ENCODE results near the gene TLR6.
"Not testable (repeated sequence)": the region's sequence is repeated elsewhere in the genome, so short reads cannot be mapped to it uniquely, and the experiment has no call there.

TLR6 gene

GRCh38 chr4:38820329-38821061 is 36.1 kb downstream of the TLR6 start:
- DNase-seq (ENCODE audit: low spot score): no peak

- no peak for DNase-seq (ENCODE audit: low spot score)
Measured at GRCh38 chr4:38819569-38819968, 37.0 kb downstream of the TLR6 start.

GRCh38 chr4:38818441-38818976 is 38.1 kb downstream of the TLR6 start:
- no peak for DNase-seq (ENCODE audit: low spot score)

DNA sequence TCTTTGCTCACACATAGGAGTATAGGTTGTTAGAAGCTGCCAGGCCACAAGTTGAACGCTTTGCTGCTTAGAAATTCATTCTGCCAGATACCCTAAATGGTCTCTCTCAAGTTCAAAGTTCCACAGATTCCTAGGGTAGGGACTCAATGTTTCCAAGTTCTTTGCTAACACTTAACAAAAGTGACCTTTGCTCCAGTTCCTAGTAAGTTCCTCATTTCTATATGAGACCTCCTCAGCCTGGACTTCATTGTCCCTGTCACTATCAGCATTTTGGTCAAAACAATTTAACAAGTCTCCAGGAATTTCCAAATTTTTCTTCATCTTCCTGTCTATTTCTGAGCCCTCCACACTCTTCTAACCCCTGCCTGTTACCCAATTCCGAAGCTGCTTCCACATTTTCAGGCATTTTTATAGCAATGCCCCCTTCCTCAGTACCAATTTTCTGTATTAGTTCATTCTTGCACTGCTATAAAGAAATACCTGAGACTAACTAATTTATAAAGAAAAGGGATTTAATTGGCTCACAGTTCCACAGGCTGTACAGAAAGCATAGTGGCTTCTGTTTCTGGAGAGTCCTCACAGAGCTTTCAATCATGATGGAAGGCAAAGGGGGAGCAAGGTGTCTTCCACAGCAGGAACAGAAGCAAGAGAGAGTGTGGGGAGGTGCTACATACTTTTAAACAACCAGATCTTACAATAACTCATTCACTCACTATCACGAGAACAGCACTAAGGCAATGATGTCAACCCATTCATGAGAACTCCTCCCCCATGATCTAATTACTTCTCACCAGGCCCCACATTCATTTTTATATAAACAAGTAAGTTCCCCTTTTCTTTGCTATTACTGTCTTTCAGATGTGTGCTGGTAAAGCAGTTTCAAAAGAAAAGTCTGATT is 40.5 kb downstream of the TLR6 start:
- DNase-seq (ENCODE audit: low spot score): peak; percentile 69

- DNase-seq (ENCODE audit: low spot score): no peak
Measured at GRCh38 chr4:38814386-38814785, 42.2 kb downstream of the TLR6 start.

GRCh38 chr4:38811297-38811696 is 45.3 kb downstream of the TLR6 start:
- no peak for DNase-seq (ENCODE audit: low spot score)

DNA sequence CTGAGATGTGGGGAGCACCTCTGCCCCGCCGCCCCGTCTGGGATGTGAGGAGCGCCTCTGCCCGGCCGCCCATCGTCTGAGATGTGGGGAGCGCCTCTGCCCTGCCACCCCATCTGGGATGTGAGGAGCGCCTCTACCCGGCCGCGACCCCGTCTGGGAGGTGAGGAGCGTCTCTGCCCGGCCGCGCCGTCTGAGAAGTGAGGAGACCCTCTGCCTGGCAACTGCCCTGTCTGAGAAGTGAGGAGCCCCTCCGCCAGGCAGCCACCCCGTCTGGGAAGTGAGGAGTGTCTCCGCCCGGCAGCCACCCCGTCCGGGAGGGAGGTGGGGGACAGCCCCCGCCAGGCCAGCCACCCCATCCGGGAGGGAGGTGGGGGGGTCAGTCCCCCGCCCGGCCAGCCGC is 49.2 kb downstream of the TLR6 start:
- DNase-seq (ENCODE audit: low spot score): not testable (repeated sequence)

- not testable (repeated sequence) for DNase-seq (ENCODE audit: low spot score)
Measured at GRCh38 chr4:38806251-38806650, 50.4 kb downstream of the TLR6 start.

- DNase-seq (ENCODE audit: low spot score): peak; percentile 68
Measured at GRCh38 chr4:38805530-38806145, 51.0 kb downstream of the TLR6 start.

- DNase-seq (ENCODE audit: low spot score): peak; percentile 91
Measured at GRCh38 chr4:38804654-38805295, 51.8 kb downstream of the TLR6 start, which contains the start of gene TLR1. Gene TLR1 (minus strand): TSS chr4:38804791. CDS start chr4:38798831, 5,960 bp downstream.

DNA sequence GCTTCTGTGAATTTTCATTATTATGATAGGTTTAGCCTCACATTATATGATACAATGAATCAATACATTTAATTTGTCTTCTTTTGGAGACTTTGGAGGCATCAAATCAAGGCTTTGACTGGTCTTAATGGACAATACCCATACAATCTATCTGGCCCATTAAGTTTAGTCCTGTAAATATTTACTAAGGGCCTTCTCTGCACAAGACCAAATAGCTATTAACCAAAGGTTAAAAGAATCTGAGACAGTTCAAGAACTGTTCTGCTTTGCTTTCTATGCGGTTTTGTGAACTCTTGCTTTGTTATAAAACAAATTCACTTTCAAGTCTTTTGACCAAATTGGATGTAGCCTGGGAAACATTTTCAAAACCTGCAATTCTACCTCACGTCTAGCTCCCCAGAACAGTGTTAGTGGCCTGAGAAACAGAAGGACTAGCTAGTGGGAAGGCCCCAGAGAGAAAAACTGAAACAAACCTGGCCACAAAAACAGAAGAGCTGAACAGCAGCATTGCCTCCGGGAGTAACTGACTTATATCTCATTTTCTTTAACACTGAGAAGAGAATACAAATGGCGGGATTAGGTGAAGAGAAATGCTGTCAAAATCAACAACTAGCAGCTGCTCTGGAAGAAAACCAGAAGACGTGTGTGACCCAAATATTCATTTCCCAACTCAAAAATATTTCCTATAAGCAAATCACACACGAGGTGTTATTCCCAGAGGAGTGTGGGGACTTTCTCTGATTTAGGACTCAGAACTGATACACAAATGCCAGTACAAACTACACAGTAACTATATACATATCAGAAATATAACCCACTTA is 52.6 kb downstream of the TLR6 start:
- DNase-seq (ENCODE audit: low spot score): peak; percentile 42

- no peak for DNase-seq (ENCODE audit: low spot score)
Measured at GRCh38 chr4:38802561-38803355, 53.9 kb downstream of the TLR6 start.

DNA sequence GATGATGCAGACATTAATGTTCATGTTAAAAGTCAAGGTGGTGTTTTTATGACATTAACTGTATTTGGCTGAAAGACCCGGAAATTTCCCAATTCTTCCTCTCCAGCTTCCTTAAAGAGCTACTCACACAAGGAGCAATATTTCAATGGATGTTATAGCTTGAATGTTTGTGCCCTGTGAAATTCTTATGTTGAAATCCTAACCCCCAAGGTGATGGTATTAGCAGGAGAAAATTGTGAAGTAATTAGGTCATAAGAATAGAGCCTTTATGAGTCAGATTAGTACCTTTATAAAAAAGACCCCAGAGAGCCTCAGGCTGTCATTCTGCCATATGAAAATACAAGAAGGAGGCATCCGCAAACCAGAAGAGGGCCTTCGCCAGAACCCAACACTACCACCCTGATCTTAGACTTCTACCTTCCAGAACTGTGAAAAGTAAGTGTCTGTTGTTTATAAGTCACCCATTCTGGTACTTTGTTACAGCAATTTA is 55.6 kb downstream of the TLR6 start:
- DNase-seq (ENCODE audit: low spot score): no peak

DNA sequence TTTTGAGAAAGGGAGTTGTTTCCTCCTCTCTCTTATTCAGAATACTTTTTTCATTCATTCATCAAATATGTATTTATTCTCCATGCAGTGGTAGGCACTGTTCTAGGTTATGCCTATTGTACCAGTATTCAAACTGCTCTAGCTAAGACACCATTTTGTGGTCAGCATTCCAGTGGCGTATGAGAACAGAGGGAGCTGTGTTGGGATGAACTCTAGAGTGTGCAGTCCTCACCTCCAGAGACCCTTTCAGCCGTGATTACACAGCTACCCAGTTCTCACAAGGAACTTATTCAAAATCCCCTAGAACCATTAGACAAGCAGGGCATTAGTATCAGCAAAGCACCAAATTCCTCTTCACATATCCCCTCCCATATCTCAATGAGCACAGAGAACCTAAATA is 56.3 kb downstream of the TLR6 start:
- DNase-seq (ENCODE audit: low spot score): no peak

DNA sequence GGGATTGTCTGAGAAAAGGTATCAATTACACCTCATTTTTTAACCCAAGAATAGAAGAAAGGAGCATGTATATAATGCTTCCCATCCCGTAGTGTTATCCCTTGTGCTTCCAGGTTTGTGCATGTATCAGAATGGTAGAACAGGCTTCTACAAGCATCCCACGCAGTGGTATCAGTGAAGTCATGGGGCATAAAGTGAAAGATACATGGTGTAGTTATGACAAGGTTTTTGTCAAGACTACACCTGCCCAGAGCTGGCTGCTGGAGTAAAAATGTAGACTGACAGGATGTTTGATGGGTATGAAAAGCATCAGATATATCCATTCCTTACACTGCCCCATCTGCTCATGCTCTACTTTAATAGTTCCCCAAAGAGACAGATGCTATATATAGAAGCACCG is 61.5 kb downstream of the TLR6 start:
- no peak for DNase-seq (ENCODE audit: low spot score)

GRCh38 chr4:38794051-38794450 is 62.6 kb downstream of the TLR6 start:
- DNase-seq (ENCODE audit: low spot score): no peak

GRCh38 chr4:38791010-38791409 is 65.6 kb downstream of the TLR6 start:
- peak; percentile 19 for DNase-seq (ENCODE audit: low spot score)

GRCh38 chr4:38788317-38788716 is 68.3 kb downstream of the TLR6 start:
- DNase-seq (ENCODE audit: low spot score): no peak

DNA sequence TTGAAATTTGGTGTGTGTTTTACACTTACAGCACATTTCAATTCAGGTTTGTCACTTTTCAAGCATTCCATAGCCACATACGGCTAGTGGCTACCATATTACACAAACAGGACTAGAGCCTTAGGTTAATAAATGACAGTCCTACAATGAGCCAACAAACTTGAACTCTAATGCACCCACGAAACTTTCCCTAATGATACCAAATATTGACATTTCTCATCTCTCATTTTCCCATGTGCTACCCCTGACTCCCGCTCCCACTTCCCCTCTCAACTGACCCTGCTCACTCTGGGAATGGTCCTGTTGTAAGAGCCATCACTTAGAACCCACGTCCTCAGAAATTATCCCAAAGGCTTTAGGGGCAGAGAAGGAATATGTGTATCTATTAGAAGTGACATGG is 68.9 kb downstream of the TLR6 start:
- DNase-seq (ENCODE audit: low spot score): no peak

- peak; percentile 84 for DNase-seq (ENCODE audit: low spot score)
Measured at GRCh38 chr4:38785901-38786402, 70.7 kb downstream of the TLR6 start.

Data from pons (tissue), 1 donor.